H1 (cell line): ENCODE data around the gene CAPNS1. TPM values are rescaled to one million over a fixed set of nuclear protein-coding genes. Genes with fewer than 3 reads are reported as not detected.

ENCODE experiments used
- CTCF ChIA-PET: fragments of 300-600 bp; sonication (Branson Sonifier 250); formaldehyde crosslinking; loops from one replicate; lab custom pipeline; 2021; ENCODE audit not compliant: partially characterized antibody; lab: Charles Lee
- POLR2A ChIA-PET: fragments of 300-600 bp; sonication (Branson Sonifier 250); formaldehyde crosslinking; loops from one replicate; lab custom pipeline; 2021; ENCODE audit warnings: inconsistent platforms; ENCODE audit not compliant: partially characterized antibody; lab: Charles Lee
- DNase-seq, 2 experiments: peaks; one replicate each; pipeline versions ENCODE4 v3.0.0 to v3.0.0-alpha.2; 2010 to 2022; ENCODE audit warnings: low spot score in 2 of 2, low read depth in 1 of 2, mixed read lengths in 1 of 2
- FAIRE-seq: peaks from 2 replicates; lab custom pipeline; 2011; peaks lifted over from hg19 to GRCh38; lab: Jason Lieb, UNC
- H2AFZ ChIP-seq: 2 replicates; pipeline ENCODE4 v1.8.1; 2012; ENCODE audit warnings: low read length, inconsistent platforms
- H2AK5ac ChIP-seq: 2 replicates; pipeline ENCODE4 v1.6.1; 2013; ENCODE audit warnings: low read depth, low read length
- H2BK120ac ChIP-seq: replicated peaks from 2 replicates; pipeline ENCODE3; 2013; ENCODE audit warnings: low read depth, low read length, inconsistent platforms
- H2BK12ac ChIP-seq: 2 replicates; pipeline ENCODE4 v1.6.1; 2013; ENCODE audit warnings: low read depth, low read length
- H2BK15ac ChIP-seq: 2 replicates; pipeline ENCODE4 v1.6.1; 2013; ENCODE audit warnings: low read length
- H2BK20ac ChIP-seq: 2 replicates; pipeline ENCODE4 v1.6.1; 2013; ENCODE audit warnings: low read length
- H2BK5ac ChIP-seq: 2 replicates; pipeline ENCODE4 v1.6.1; 2013; ENCODE audit warnings: low read depth, low read length
- H3K14ac ChIP-seq: 2 replicates; pipeline ENCODE4 v1.6.1; 2013; ENCODE audit warnings: inconsistent platforms; ENCODE audit not compliant: insufficient read length
- H3K18ac ChIP-seq: 2 replicates; pipeline ENCODE4 v1.6.1; 2013; ENCODE audit warnings: low read length; ENCODE audit errors: extremely low read depth
- H3K23ac ChIP-seq: 2 replicates; pipeline ENCODE4 v1.6.1; 2013; ENCODE audit warnings: inconsistent platforms; ENCODE audit not compliant: insufficient read length
- H3K23me2 ChIP-seq: 2 replicates; pipeline ENCODE4 v1.6.1; 2013; ENCODE audit warnings: low read depth, low read length
- H3K27ac ChIP-seq: 2 replicates; pipeline ENCODE4 v1.6.1; 2011; ENCODE audit warnings: low read depth, low read length, inconsistent platforms
- H3K27me3 ChIP-seq, 4 experiments: replicated peaks in 1 of 4; 1 replicate in 1 of 4; 2 replicates in 3 of 4; pipeline versions ENCODE4 v1.6.1 to v1.8.1; 2011 to 2013; ENCODE audit warnings: low read length in 3 of 4, mild to moderate bottlenecking in 3 of 4, inconsistent platforms in 2 of 4, mixed read lengths in 2 of 4, moderate library complexity in 1 of 4; ENCODE audit not compliant: control insufficient read depth in 3 of 4, insufficient read depth in 3 of 4; ENCODE audit errors: extremely low read depth in 1 of 4
- H3K36me3 ChIP-seq, 4 experiments: 2 replicates each; pipeline versions ENCODE4 v1.6.1 to v1.8.1; 2011 to 2013; ENCODE audit warnings: mild to moderate bottlenecking in 4 of 4, low read length in 3 of 4, moderate library complexity in 2 of 4, control low read depth in 1 of 4, inconsistent platforms in 1 of 4; ENCODE audit not compliant: insufficient read depth in 4 of 4, control insufficient read depth in 2 of 4
- H3K4ac ChIP-seq: replicated peaks from 2 replicates; pipeline ENCODE3; 2013; ENCODE audit warnings: low read length, low read depth, mixed read lengths, inconsistent platforms; ENCODE audit not compliant: insufficient read length
- H3K4me1 ChIP-seq, 4 experiments: replicated peaks in 1 of 4; 1 replicate in 1 of 4; 2 replicates in 3 of 4; pipeline versions ENCODE4 v1.6.1 to v1.8.1; 2011 to 2013; ENCODE audit warnings: low read length in 3 of 4, inconsistent platforms in 2 of 4, mixed read lengths in 1 of 4; ENCODE audit not compliant: insufficient read depth in 4 of 4, control insufficient read depth in 3 of 4
- H3K4me2 ChIP-seq, 2 experiments: 2 replicates each; pipeline versions ENCODE4 v1.6.1 to v1.8.1; 2011 to 2013; ENCODE audit warnings: low read depth in 2 of 2, low read length in 2 of 2, control low read depth in 1 of 2, inconsistent platforms in 1 of 2, mild to moderate bottlenecking in 1 of 2; ENCODE audit not compliant: insufficient read depth in 1 of 2
- H3K4me3 ChIP-seq, 4 experiments: fragments of 200-600, 300-600 bp in 1 of 4; sonication (generic), shearing (Covaris generic), sonication (Bioruptor Twin) in 1 of 4; 2 replicates each; pipeline versions ENCODE4 v1.5.1 to v1.8.1; 2011 to 2016; ENCODE audit warnings: low read length in 4 of 4, low read depth in 3 of 4, control low read depth in 2 of 4, inconsistent platforms in 2 of 4, mild to moderate bottlenecking in 2 of 4, mixed read lengths in 1 of 4, moderate library complexity in 1 of 4; ENCODE audit not compliant: insufficient read depth in 2 of 4; ENCODE audit errors: extremely low read depth in 1 of 4
- H3K56ac ChIP-seq: replicated peaks from 2 replicates; pipeline ENCODE3; 2013; ENCODE audit warnings: low read depth, mild to moderate bottlenecking, mixed read lengths, low read length, inconsistent platforms; ENCODE audit not compliant: insufficient read length
- H3K79me1 ChIP-seq: 2 replicates; pipeline ENCODE4 v1.6.1; 2013; ENCODE audit warnings: low read depth, low read length, control low read depth
- H3K79me2 ChIP-seq, 2 experiments: 2 replicates each; pipeline versions ENCODE4 v1.6.1 to v1.8.1; 2012 to 2013; ENCODE audit warnings: low read length in 2 of 2, mild to moderate bottlenecking in 2 of 2, inconsistent platforms in 1 of 2; ENCODE audit not compliant: insufficient read depth in 2 of 2, control insufficient read depth in 1 of 2
- H3K9ac ChIP-seq, 4 experiments: replicated peaks in 1 of 4; 1 replicate in 1 of 4; 2 replicates in 3 of 4; pipeline versions ENCODE4 v1.6.1 to v1.8.1; 2011 to 2013; ENCODE audit warnings: low read depth in 3 of 4, low read length in 3 of 4, control low read depth in 2 of 4, mild to moderate bottlenecking in 2 of 4, moderate library complexity in 2 of 4, inconsistent platforms in 1 of 4; ENCODE audit errors: extremely low read depth in 1 of 4
- H3K9me3 ChIP-seq, 2 experiments: 2 replicates each; pipeline versions ENCODE4 v1.6.1 to v1.8.1; 2012 to 2013; ENCODE audit warnings: mild to moderate bottlenecking in 2 of 2, moderate library complexity in 2 of 2, control low read depth in 1 of 2, inconsistent platforms in 1 of 2, low read depth in 1 of 2, low read length in 1 of 2, mixed read lengths in 1 of 2; ENCODE audit not compliant: insufficient read depth in 2 of 2
- H4K20me1 ChIP-seq, 2 experiments: replicated peaks in 1 of 2; 2 replicates each; pipeline versions ENCODE3 to v1.8.1; 2011 to 2013; ENCODE audit warnings: inconsistent platforms in 2 of 2, low read length in 2 of 2, mild to moderate bottlenecking in 1 of 2; ENCODE audit not compliant: insufficient read depth in 2 of 2, control insufficient read depth in 1 of 2
- H4K5ac ChIP-seq: 2 replicates; pipeline ENCODE4 v1.6.1; 2013; ENCODE audit warnings: low read length, low read depth, mixed read lengths, inconsistent platforms; ENCODE audit not compliant: insufficient read length
- H4K8ac ChIP-seq: 2 replicates; pipeline ENCODE4 v1.8.0; 2013; ENCODE audit warnings: mild to moderate bottlenecking, moderate library complexity, low read length, inconsistent platforms; ENCODE audit not compliant: insufficient read depth; ENCODE audit errors: extremely low read depth
- H4K91ac ChIP-seq: replicated peaks from 2 replicates; pipeline ENCODE3; 2013; ENCODE audit warnings: low read length, mixed read lengths, inconsistent platforms; ENCODE audit not compliant: insufficient read length
- EGR1 ChIP-seq: IDR thresholded peaks from 2 replicates; pipeline ENCODE4 v1.6.1; 2011; ENCODE audit warnings: low read depth, low read length, borderline replicate concordance
- JUN ChIP-seq: IDR thresholded peaks from 2 replicates; pipeline ENCODE4 v1.6.1; 2011; ENCODE audit warnings: low read depth, mild to moderate bottlenecking, improper control_type of control experiment, low read length
- KDM1A ChIP-seq: fragments of 200-600, 300-600 bp; sonication (generic); IDR thresholded peaks from 2 replicates; pipeline ENCODE4 v1.7.1; 2016; ENCODE audit warnings: mild to moderate bottlenecking, low read length, borderline replicate concordance
- SP2 ChIP-seq: IDR thresholded peaks from 2 replicates; pipeline ENCODE4 v1.6.1; 2012; ENCODE audit warnings: mild to moderate bottlenecking, low read length, inconsistent platforms
- SRF ChIP-seq: IDR thresholded peaks from 2 replicates; pipeline ENCODE4 v1.6.1; 2011; ENCODE audit warnings: mild to moderate bottlenecking, low read depth, low read length, moderate library complexity
- WGBS, 2 experiments: shearing (Covaris generic) in 1 of 2; methylation state at CpG; one replicate each; pipeline versions ENCODE4 v1.1.6 to v1.1.7; 2013 to 2015; ENCODE audit warnings: low lambda C conversion rate in 2 of 2, mixed read lengths in 2 of 2, inconsistent platforms in 1 of 2, low coverage in 1 of 2, missing lambda C conversion rate in 1 of 2; ENCODE audit not compliant: insufficient replicate concordance in 2 of 2, insufficient coverage in 1 of 2, insufficient read length in 1 of 2; ENCODE audit errors: extremely low coverage in 1 of 2, missing lambda C conversion rate in 1 of 2; 5-methylcytosine and 5-hydroxymethylcytosine counted together
- polyA plus RNA-seq, 7 experiments: library from polyadenylated mRNA; depleted of rRNA in 3 of 7; stranded (reverse) in 5 of 7; unstranded in 2 of 7; fragments of >200 nt in 5 of 7; fragments of 200-250 nt in 2 of 7; gene quantifications; 1 replicate in 5 of 7; 2 replicates in 1 of 7; 4 replicates in 1 of 7; pipeline versions ENCODE4 v1.2.1 to v1.2.3, GENCODE V29; 2011 to 2013; ENCODE audit warnings: missing spikeins in 2 of 7, mixed read lengths in 2 of 7
- total RNA-seq: library from RNA; stranded (reverse); fragmentation: NEBNext Ultra II Directional; extraction: Animal tissue kit (Norgen Biotek cat#: 25700); gene quantifications from 2 replicates; pipeline ENCODE4 v1.2.1, GENCODE V29; 2021
- TF ChIP-seq, protein P1 (sequence below): IDR thresholded peaks from 2 replicates; pipeline ENCODE4 v1.6.1; 2012; ENCODE audit warnings: inconsistent platforms

CAPNS1 gene
- total and polyA plus RNA-seq, 2 of the 8 experiments (the other 6 are each of a cell fraction or from before 2014, with no cell fraction given): 382 to 438 TPM

DNA sequence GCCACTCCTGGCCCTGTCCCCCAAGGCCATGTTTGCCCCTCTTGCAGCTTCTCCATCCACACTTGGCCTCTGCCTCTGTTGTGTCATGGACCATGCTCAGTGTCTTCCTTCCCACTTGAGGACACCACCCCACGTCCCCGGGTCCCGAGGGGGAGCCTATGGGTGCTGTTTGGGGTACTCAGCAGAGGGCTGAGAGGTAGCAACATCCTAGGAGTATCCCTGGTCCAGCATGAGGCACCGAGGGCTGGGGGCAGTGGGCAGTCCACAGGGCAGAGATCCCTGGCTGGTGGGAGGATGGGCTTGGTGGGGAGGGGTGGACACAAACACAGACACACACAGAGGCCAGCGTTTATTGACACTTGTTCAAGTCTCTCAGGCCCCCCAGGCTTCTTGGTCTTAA, 10.7 kb downstream of the CAPNS1 start:
- no peaks in the 10 kb centered on the region for H3K79me1 ChIP-seq
- H2BK20ac ChIP-seq: no peak overlapping the region
- no peaks in the 10 kb centered on the region for H3K27me3 ChIP-seq
- peaks cover 13% of the 10 kb centered on the region; the same call in 1 of the 2 replicates for H3K23me2 ChIP-seq
- ChIA-PET POLR2A (interaction anchor here (0.6 to 4.2 kb wide), 17 partner anchors 8 to 339 kb away, joined by 3 to 29 read pairs (median 4); partner anchors contain the start of genes POLR2I, TBCB and ZNF566), CTCF (interaction anchor here (0.8 to 2.9 kb wide), 4 partner anchors 14 to 22 kb away, joined by 3 to 17 read pairs (median 4); no protein-coding TSS in a partner anchor)
- no peaks in the 10 kb centered on the region for H3K9me3 ChIP-seq
- no peak overlapping the region for H2AFZ ChIP-seq
- H4K5ac ChIP-seq: no peak overlapping the region
- H3K4ac ChIP-seq: no peak overlapping the region
- H4K20me1 ChIP-seq: peaks cover 0 to 12% of the 10 kb centered on the region in 2 experiments
- no peak overlapping the region for H2BK5ac ChIP-seq
- H3K79me2 ChIP-seq: no peaks in the 10 kb centered on the region
- no peak overlapping the region for H4K91ac ChIP-seq
- no peak overlapping the region for H2BK120ac ChIP-seq
- FAIRE-seq (no peak), DNase-seq (no peak)
- H3K14ac ChIP-seq: no peak overlapping the region
- no peak overlapping the region for H3K4me3 ChIP-seq
- no peak overlapping the region for H3K23ac ChIP-seq
- no peak overlapping the region for H2BK12ac ChIP-seq
- H3K9ac ChIP-seq: 0 out of 7 replicates have a peak overlapping the region, but pooled peaks of 1 of the 4 experiments have one; percentile 22
- no peak overlapping the region for H3K56ac ChIP-seq
- TF ChIP-seq, protein P1, sequence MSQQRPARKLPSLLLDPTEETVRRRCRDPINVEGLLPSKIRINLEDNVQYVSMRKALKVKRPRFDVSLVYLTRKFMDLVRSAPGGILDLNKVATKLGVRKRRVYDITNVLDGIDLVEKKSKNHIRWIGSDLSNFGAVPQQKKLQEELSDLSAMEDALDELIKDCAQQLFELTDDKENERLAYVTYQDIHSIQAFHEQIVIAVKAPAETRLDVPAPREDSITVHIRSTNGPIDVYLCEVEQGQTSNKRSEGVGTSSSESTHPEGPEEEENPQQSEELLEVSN: no peak
- TF ChIP-seq EGR1 (no peak), SP2 (no peak), SRF (no peak), KDM1A (no peak), JUN (no peak)
- TF ChIP-seq, all 59 proteins: peak for 0
- H3K4me2 ChIP-seq: peak overlapping the region in 1 of 2 experiments; percentile 97; a peak in 1 of 4 replicates
- H2BK15ac ChIP-seq: no peak overlapping the region
- WGBS, 2 experiments: 95% methylated on average over 5 of the region's 5 CpGs; no CpG with 5 or more reads in 1 of the 2 experiments
- peaks cover 12 to 41% (median 23%) of the 10 kb centered on the region in 4 experiments for H3K36me3 ChIP-seq
- H4K8ac ChIP-seq: no peak overlapping the region
- no peak overlapping the region for H3K27ac ChIP-seq
- H3K4me1 ChIP-seq: peaks cover 0 to 5% (median 0%) of the 10 kb centered on the region in 4 experiments; a peak in 1 of 7 replicates
- no peak overlapping the region for H3K18ac ChIP-seq
- no peak overlapping the region for H2AK5ac ChIP-seq
